ENCODE data around the gene SEZ6L. TPM values are rescaled to one million over a fixed set of nuclear protein-coding genes. Genes with fewer than 3 reads are reported as not detected.
A peak's percentile ranks its signal among the peaks of the same experiment; 100 is the strongest.

Gene SEZ6L
- total RNA-seq, 1 donor from 2014 or later = 109 TPM

DNA sequence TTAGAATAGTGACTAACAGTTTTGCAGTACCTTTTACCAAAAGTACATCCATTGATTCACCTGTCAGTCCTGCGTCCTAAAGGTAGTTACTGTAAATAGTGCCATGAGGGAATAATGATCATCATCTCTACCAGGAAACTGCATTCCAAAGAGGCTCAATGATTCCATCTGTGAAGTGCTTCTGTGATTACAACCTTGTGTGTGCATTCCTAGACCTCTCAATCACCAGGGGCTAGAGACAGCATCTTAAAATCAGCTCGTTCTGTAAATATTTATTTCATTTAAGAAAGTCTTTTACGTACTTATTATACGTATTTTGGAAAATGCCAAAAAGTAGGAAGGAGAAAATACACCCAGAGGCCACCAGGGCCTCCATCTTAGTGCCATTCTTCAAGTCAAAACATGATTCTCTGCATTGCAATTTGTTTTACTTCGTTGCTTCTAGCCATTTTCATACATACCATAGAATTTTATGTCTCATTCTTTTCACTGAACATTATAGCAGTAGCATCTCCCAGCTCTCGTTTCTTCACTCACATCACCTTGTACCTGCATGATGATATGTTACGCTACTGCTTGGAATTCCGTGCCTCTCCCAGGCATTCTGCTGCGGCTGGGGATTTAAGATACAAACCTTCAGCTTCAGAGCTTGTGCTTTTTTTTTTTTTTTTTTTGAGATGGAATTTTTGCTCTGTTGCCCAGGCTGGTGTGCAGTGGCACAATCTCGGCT lies 117.0 kb downstream of the SEZ6L start:
- peaks cover 2% of the 10 kb centered on the region for H3K27me3 Mint-ChIP-seq (ENCODE audit: unreplicated experiment)

DNA sequence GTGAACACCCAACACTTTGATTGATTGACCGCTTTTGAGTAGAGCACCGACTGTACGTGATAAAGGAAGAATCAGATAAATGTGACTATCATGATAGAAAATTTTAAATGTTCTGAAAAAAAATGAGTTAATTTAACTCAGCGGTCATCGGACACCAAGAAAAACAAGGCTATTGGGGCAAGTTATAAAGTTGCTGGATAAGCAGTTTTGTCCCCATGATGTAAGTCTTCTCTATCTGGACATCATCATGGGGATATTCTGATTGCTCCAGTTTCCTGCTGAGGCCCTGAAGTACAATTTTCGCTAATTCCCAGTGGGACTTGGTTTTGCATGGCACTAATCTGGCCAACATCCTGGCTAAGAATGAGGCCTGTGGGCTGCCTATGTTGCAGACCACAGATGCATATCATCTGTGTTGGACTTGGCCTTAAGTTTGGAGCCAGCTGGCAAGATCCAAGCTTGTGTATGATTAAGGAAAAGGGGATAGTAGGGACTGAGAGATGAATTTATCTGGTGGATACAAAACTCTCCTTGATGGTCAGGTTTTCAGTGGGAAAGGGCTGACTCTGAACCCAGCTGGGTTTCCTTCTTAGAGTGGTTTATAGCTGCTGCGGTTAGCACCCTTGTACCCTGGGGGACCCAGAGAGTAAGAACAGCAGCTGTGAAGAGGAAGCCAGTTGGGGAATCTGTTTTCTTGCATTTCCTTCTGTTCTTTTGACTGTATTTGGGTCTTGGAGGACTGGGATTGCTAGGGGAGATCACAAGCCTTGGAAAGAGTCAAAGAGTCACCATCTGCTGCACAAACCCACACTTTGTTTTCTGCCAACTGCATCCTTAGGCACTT lies 118.3 kb downstream of the SEZ6L start:
- Mint-ChIP-seq H3K4me3 (ENCODE audit: unreplicated experiment) (no peak overlapping the region), H3K27me3 (ENCODE audit: unreplicated experiment) (no peaks in the 10 kb centered on the region), H3K36me3 (ENCODE audit: unreplicated experiment) (no peaks in the 10 kb centered on the region), H3K27ac (ENCODE audit: unreplicated experiment) (peak overlapping the region; percentile 63), H3K4me1 (ENCODE audit: low read depth, unreplicated experiment) (peaks cover 17% of the 10 kb centered on the region), H3K9me3 (ENCODE audit: unreplicated experiment) (peaks cover 2% of the 10 kb centered on the region)
- DNase-seq = no peak
- TF ChIP-seq, protein P1, sequence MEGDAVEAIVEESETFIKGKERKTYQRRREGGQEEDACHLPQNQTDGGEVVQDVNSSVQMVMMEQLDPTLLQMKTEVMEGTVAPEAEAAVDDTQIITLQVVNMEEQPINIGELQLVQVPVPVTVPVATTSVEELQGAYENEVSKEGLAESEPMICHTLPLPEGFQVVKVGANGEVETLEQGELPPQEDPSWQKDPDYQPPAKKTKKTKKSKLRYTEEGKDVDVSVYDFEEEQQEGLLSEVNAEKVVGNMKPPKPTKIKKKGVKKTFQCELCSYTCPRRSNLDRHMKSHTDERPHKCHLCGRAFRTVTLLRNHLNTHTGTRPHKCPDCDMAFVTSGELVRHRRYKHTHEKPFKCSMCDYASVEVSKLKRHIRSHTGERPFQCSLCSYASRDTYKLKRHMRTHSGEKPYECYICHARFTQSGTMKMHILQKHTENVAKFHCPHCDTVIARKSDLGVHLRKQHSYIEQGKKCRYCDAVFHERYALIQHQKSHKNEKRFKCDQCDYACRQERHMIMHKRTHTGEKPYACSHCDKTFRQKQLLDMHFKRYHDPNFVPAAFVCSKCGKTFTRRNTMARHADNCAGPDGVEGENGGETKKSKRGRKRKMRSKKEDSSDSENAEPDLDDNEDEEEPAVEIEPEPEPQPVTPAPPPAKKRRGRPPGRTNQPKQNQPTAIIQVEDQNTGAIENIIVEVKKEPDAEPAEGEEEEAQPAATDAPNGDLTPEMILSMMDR (IDR thresholded peaks at IDR 0.05; ENCODE audit: partially characterized antibody, unreplicated experiment) = no peak

More for the DNA sequence above, 117.0 kb downstream of the SEZ6L start:
- Mint-ChIP-seq H3K36me3 (ENCODE audit: unreplicated experiment) (no peaks in the 10 kb centered on the region), H3K4me1 (ENCODE audit: low read depth, unreplicated experiment) (peaks cover 17% of the 10 kb centered on the region), H3K9me3 (ENCODE audit: unreplicated experiment) (peaks cover 2% of the 10 kb centered on the region), H3K4me3 (ENCODE audit: unreplicated experiment) (no peak overlapping the region), H3K27ac (ENCODE audit: unreplicated experiment) (no peak overlapping the region)
- TF ChIP-seq, protein P1 (IDR thresholded peaks at IDR 0.05; ENCODE audit: partially characterized antibody, unreplicated experiment) = no peak
- DNase-seq = no peak

DNA sequence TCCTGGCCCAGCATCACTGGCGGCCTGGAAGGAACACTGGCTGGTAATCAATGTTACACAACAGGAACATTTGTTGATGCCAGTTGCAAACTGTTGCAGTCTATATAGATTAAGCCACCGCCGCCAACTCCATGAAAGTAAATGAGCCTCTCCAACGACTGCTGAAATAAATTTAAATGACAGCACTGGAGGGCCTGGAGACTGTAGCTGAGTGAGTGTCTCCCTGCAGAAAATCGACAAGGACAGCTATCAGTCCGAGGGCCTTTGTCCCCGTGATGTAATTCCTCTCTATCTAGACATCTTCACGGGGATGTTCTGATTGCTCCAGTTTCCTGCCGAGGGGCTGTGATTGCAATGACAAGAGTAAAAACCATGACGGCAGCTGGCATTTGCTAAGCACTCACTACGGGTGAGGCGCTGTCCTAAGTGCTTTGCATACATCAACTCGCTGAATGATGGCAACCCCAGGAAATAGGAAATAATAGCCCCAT lies 120.4 kb downstream of the SEZ6L start:
- Mint-ChIP-seq H3K27ac (ENCODE audit: unreplicated experiment) (no peak overlapping the region), H3K4me1 (ENCODE audit: low read depth, unreplicated experiment) (peaks cover 17% of the 10 kb centered on the region), H3K9me3 (ENCODE audit: unreplicated experiment) (peaks cover 2% of the 10 kb centered on the region), H3K4me3 (ENCODE audit: unreplicated experiment) (no peak overlapping the region), H3K27me3 (ENCODE audit: unreplicated experiment) (peaks cover 2% of the 10 kb centered on the region), H3K36me3 (ENCODE audit: unreplicated experiment) (no peaks in the 10 kb centered on the region)
- TF ChIP-seq, protein P1 (IDR thresholded peaks at IDR 0.05; ENCODE audit: partially characterized antibody, unreplicated experiment) = no peak
- DNase-seq = no peak

DNA sequence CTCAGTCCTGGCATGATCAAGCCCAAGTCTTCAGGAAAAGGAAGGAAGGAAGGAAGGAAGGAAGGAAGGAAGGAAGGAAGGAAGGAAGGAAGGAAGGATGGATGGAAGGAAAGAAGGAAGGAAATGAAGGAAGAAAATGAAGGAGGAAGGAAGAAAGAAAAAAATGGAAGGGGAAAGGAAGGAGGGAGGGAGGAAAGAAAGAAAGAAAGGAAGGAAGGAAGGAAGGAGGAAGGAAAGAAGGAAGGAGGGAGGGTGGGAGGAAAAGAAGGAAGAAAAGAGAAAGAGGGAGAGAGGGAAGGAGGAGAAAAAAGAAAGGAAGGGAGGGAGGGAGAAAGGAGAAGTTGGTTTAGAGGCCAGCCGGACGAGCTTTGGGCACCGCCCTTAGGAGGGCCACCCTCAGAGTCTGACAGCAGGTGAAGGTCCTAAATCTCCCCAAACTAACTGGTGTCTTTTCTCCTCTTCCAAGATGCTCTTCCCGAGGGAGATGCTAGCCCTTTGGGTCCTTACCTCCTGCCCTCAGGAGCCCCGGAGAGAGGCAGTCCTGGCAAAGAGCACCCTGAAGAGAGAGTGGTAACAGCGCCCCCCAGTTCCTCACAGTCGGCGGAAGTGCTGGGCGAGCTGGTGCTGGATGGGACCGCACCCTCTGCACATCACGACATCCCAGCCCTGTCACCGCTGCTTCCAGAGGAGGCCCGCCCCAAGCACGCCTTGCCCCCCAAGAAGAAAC lies 122.8 kb downstream of the SEZ6L start:
- DNase-seq = no peak
- no peak overlapping the region for H3K4me3 Mint-ChIP-seq (ENCODE audit: unreplicated experiment)
- H3K27ac Mint-ChIP-seq (ENCODE audit: unreplicated experiment) = no peak overlapping the region
- peaks cover 4% of the 10 kb centered on the region for H3K9me3 Mint-ChIP-seq (ENCODE audit: unreplicated experiment)
- peaks cover 2% of the 10 kb centered on the region for H3K27me3 Mint-ChIP-seq (ENCODE audit: unreplicated experiment)
- TF ChIP-seq, protein P1 (IDR thresholded peaks at IDR 0.05; ENCODE audit: partially characterized antibody, unreplicated experiment) = no peak
- peaks cover 15% of the 10 kb centered on the region for H3K4me1 Mint-ChIP-seq (ENCODE audit: low read depth, unreplicated experiment)
- H3K36me3 Mint-ChIP-seq (ENCODE audit: unreplicated experiment) = peaks cover 12% of the 10 kb centered on the region
